ENCODE results near the gene CGNL1.

Gene CGNL1

GRCh38 chr15:57464480-57464879 is 88.2 kb downstream of the CGNL1 start:
- H2AFZ ChIP-seq (ENCODE audit: low read length) = no peak overlapping the region
- no peak for DNase-seq
- H3K27me3 ChIP-seq (replicated peaks; ENCODE audit: insufficient read depth, low read length) = no peaks in the 10 kb centered on the region
- H3K4me3 ChIP-seq (ENCODE audit: low read length) = no peak overlapping the region
- H3K27ac ChIP-seq (ENCODE audit: low read length) = no peak overlapping the region
- H3K36me3 ChIP-seq (replicated peaks; ENCODE audit: insufficient read depth, low read length) = no peaks in the 10 kb centered on the region
- TF ChIP-seq EZH2 (optimal IDR thresholded peaks at IDR 0.05; ENCODE audit: low read depth, low read length) (no peak), EZH2phosphoT487 (IDR thresholded peaks at IDR 0.05; ENCODE audit: low read length) (no peak)
- TF ChIP-seq, protein P1, sequence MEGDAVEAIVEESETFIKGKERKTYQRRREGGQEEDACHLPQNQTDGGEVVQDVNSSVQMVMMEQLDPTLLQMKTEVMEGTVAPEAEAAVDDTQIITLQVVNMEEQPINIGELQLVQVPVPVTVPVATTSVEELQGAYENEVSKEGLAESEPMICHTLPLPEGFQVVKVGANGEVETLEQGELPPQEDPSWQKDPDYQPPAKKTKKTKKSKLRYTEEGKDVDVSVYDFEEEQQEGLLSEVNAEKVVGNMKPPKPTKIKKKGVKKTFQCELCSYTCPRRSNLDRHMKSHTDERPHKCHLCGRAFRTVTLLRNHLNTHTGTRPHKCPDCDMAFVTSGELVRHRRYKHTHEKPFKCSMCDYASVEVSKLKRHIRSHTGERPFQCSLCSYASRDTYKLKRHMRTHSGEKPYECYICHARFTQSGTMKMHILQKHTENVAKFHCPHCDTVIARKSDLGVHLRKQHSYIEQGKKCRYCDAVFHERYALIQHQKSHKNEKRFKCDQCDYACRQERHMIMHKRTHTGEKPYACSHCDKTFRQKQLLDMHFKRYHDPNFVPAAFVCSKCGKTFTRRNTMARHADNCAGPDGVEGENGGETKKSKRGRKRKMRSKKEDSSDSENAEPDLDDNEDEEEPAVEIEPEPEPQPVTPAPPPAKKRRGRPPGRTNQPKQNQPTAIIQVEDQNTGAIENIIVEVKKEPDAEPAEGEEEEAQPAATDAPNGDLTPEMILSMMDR (IDR thresholded peaks at IDR 0.05; ENCODE audit: low read length) = no peak
- no peaks in the 10 kb centered on the region for H3K79me2 ChIP-seq (ENCODE audit: low read length)
- no peaks in the 10 kb centered on the region for H3K9me2 ChIP-seq (replicated peaks; ENCODE audit: insufficient read depth, low read length)
- H3K9ac ChIP-seq (ENCODE audit: low read length) = no peak overlapping the region
- H3F3A ChIP-seq (ENCODE audit: insufficient read depth, low read length) = no peaks in the 10 kb centered on the region
- no peak overlapping the region for H3K4me2 ChIP-seq (ENCODE audit: low read depth, low read length)
- no peaks in the 10 kb centered on the region for H3K9me3 ChIP-seq (replicated peaks; ENCODE audit: insufficient read depth, low read length)
- H3K4me1 ChIP-seq (ENCODE audit: low read length) = no peaks in the 10 kb centered on the region
- H4K20me1 ChIP-seq (ENCODE audit: insufficient read depth, low read length) = no peaks in the 10 kb centered on the region

- no peak overlapping the region for H2AFZ ChIP-seq (ENCODE audit: low read length)
- H3K4me2 ChIP-seq (ENCODE audit: low read depth, low read length) = no peak overlapping the region
- no peaks in the 10 kb centered on the region for H3K4me1 ChIP-seq (ENCODE audit: low read length)
- H4K20me1 ChIP-seq (ENCODE audit: insufficient read depth, low read length) = no peaks in the 10 kb centered on the region
- no peaks in the 10 kb centered on the region for H3K27me3 ChIP-seq (replicated peaks; ENCODE audit: insufficient read depth, low read length)
- TF ChIP-seq, protein P1 (IDR thresholded peaks at IDR 0.05; ENCODE audit: low read length) = no peak
- no peaks in the 10 kb centered on the region for H3K36me3 ChIP-seq (replicated peaks; ENCODE audit: insufficient read depth, low read length)
- H3F3A ChIP-seq (ENCODE audit: insufficient read depth, low read length) = no peaks in the 10 kb centered on the region
- no peak overlapping the region for H3K27ac ChIP-seq (ENCODE audit: low read length)
- no peak for DNase-seq
- no peak overlapping the region for H3K4me3 ChIP-seq (ENCODE audit: low read length)
- H3K9me3 ChIP-seq (replicated peaks; ENCODE audit: insufficient read depth, low read length) = no peaks in the 10 kb centered on the region
- no peaks in the 10 kb centered on the region for H3K79me2 ChIP-seq (ENCODE audit: low read length)
- no peaks in the 10 kb centered on the region for H3K9me2 ChIP-seq (replicated peaks; ENCODE audit: insufficient read depth, low read length)
- no peak overlapping the region for H3K9ac ChIP-seq (ENCODE audit: low read length)
These were observed 92.2 kb downstream of the CGNL1 start for GRCh38 chr15:57468486-57468885.

GRCh38 chr15:57470543-57470942 is 94.2 kb downstream of the CGNL1 start:
- no peaks in the 10 kb centered on the region for H3F3A ChIP-seq (ENCODE audit: insufficient read depth, low read length)
- no peak overlapping the region for H3K9ac ChIP-seq (ENCODE audit: low read length)
- no peak overlapping the region for H3K4me2 ChIP-seq (ENCODE audit: low read depth, low read length)
- H3K9me2 ChIP-seq (replicated peaks; ENCODE audit: insufficient read depth, low read length) = no peaks in the 10 kb centered on the region
- no peaks in the 10 kb centered on the region for H3K4me1 ChIP-seq (ENCODE audit: low read length)
- H3K36me3 ChIP-seq (replicated peaks; ENCODE audit: insufficient read depth, low read length) = no peaks in the 10 kb centered on the region
- no peak overlapping the region for H3K4me3 ChIP-seq (ENCODE audit: low read length)
- no peaks in the 10 kb centered on the region for H3K27me3 ChIP-seq (replicated peaks; ENCODE audit: insufficient read depth, low read length)
- H3K27ac ChIP-seq (ENCODE audit: low read length) = no peak overlapping the region
- DNase-seq = no peak
- H4K20me1 ChIP-seq (ENCODE audit: insufficient read depth, low read length) = no peaks in the 10 kb centered on the region
- no peaks in the 10 kb centered on the region for H3K79me2 ChIP-seq (ENCODE audit: low read length)
- no peaks in the 10 kb centered on the region for H3K9me3 ChIP-seq (replicated peaks; ENCODE audit: insufficient read depth, low read length)
- no peak overlapping the region for H2AFZ ChIP-seq (ENCODE audit: low read length)
- no peak for TF ChIP-seq EZH2 (optimal IDR thresholded peaks at IDR 0.05; ENCODE audit: low read depth, low read length)
- no peak for TF ChIP-seq EZH2phosphoT487 (IDR thresholded peaks at IDR 0.05; ENCODE audit: low read length)
- TF ChIP-seq, protein P1 (IDR thresholded peaks at IDR 0.05; ENCODE audit: low read length) = no peak
